Suprapubic skin (tissue), 4 donors: Measurements from ENCODE around the gene FRMD4A. TPM values are rescaled to one million over a fixed set of nuclear protein-coding genes. Genes with fewer than 3 reads are reported as not detected.

ENCODE experiments used
- DNase-seq, 2 donors: peaks; one replicate each; pipeline ENCODE4 v3.0.0-alpha.2; 2019; ENCODE audit warnings: low spot score in 2 of 2
- H3K27ac ChIP-seq: fragments of 200-600 bp; sonication (generic); one replicate; pipeline ENCODE4 v1.5.1; 2019
- H3K27me3 ChIP-seq: fragments of 200-600 bp; sonication (generic); one replicate; pipeline ENCODE4 v1.5.1; 2019
- H3K36me3 ChIP-seq: fragments of 200-600 bp; sonication (generic); one replicate; pipeline ENCODE4 v1.5.1; 2019
- H3K4me1 ChIP-seq: fragments of 200-600 bp; sonication (generic); one replicate; pipeline ENCODE4 v1.5.1; 2019
- H3K4me3 ChIP-seq: fragments of 200-600 bp; sonication (generic); one replicate; pipeline ENCODE4 v1.5.1; 2019; ENCODE audit warnings: mild to moderate bottlenecking
- H3K9me3 ChIP-seq: fragments of 200-600 bp; sonication (generic); one replicate; pipeline ENCODE4 v1.5.1; 2019
- EP300 ChIP-seq: sonication (generic); formaldehyde crosslinking; IDR thresholded peaks from one replicate; pipeline ENCODE4 v1.6.1; 2017; ENCODE audit warnings: antibody characterized with exemption
- POLR2A ChIP-seq, 2 donors: fragments of 450-650 bp; IDR thresholded peaks; one replicate each; pipeline ENCODE4 v1.6.1; 2017; ENCODE audit warnings: antibody characterized with exemption in 2 of 2, mild to moderate bottlenecking in 2 of 2, moderate library complexity in 2 of 2
- POLR2AphosphoS5 ChIP-seq, 3 donors: sonication (generic); formaldehyde crosslinking; IDR thresholded peaks; one replicate each; pipeline ENCODE4 v1.6.1; 2017; ENCODE audit warnings: antibody characterized with exemption in 3 of 3
- WGBS: methylation state at CpG from one replicate; pipeline ENCODE4 v1.1.5; 2018; 5-methylcytosine and 5-hydroxymethylcytosine counted together
- total RNA-seq, 4 donors: library from RNA; depleted of rRNA; stranded (reverse); fragments of >200 nt; gene quantifications; one replicate each; pipeline ENCODE4 v1.1.0, GENCODE V29; 2016
- TF ChIP-seq, protein P1 (sequence below), 2 donors: fragments of 200-600 bp in 1 of 2; fragments of 450-650 bp in 1 of 2; sonication (generic) in 1 of 2; IDR thresholded peaks; one replicate each; pipeline ENCODE4 v1.5.1; 2016 to 2019; ENCODE audit warnings: antibody characterized with exemption in 2 of 2, mild to moderate bottlenecking in 1 of 2, moderate library complexity in 1 of 2

Gene FRMD4A
- total RNA-seq, 4 donors from 2014 or later = 27.4 to 86.3 (median 58.0) TPM

DNA sequence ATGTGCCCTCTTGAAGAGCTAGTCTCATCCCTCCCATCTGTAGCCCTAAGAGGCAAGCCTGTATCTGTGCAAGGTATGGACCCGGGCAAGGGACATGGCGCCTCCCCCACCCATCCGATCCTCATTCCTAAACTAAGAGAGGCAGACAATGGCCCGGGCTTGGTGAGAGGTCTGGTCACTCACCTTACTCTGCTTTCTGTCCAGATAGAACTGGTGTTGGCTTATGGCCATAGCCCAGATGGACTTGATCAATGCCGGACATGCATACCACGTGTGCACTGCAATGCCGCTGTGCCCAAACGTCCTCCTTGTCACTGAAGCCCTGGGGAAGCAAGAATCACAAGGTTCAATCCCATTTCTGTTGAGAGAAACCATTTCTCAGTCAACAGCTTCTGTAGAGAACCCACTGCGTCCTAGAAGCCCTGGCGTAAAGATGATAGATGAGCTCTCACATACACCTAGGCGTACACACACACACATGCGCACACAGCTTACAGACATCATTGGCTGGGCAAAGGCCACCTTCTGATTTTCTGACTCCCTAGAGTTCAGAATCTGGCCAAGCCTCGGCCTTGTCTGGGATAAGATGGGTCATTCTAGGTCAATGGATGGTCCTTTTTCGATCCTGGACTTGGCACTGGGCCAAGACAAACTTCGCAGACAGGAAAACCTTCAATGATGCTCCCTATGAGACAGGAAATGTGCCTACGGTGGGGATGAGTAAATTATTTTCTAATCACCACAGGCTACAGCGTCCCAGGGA lies 629.4 kb downstream of the FRMD4A start:
- WGBS = 69% methylated on average over 13 of the region's 17 CpGs
- H3K27ac ChIP-seq = no peak overlapping the region
- H3K9me3 ChIP-seq = no peaks in the 10 kb centered on the region
- peaks cover 32% of the 10 kb centered on the region for H3K36me3 ChIP-seq
- no peak for DNase-seq
- no peak for TF ChIP-seq POLR2A (IDR thresholded peaks at IDR 0.05)
- TF ChIP-seq EP300 = no peak
- TF ChIP-seq, protein P1, sequence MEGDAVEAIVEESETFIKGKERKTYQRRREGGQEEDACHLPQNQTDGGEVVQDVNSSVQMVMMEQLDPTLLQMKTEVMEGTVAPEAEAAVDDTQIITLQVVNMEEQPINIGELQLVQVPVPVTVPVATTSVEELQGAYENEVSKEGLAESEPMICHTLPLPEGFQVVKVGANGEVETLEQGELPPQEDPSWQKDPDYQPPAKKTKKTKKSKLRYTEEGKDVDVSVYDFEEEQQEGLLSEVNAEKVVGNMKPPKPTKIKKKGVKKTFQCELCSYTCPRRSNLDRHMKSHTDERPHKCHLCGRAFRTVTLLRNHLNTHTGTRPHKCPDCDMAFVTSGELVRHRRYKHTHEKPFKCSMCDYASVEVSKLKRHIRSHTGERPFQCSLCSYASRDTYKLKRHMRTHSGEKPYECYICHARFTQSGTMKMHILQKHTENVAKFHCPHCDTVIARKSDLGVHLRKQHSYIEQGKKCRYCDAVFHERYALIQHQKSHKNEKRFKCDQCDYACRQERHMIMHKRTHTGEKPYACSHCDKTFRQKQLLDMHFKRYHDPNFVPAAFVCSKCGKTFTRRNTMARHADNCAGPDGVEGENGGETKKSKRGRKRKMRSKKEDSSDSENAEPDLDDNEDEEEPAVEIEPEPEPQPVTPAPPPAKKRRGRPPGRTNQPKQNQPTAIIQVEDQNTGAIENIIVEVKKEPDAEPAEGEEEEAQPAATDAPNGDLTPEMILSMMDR (IDR thresholded peaks at IDR 0.05) = no peak
- peaks cover 44% of the 10 kb centered on the region for H3K4me1 ChIP-seq
- H3K27me3 ChIP-seq = no peaks in the 10 kb centered on the region
- no peak overlapping the region for H3K4me3 ChIP-seq

DNA sequence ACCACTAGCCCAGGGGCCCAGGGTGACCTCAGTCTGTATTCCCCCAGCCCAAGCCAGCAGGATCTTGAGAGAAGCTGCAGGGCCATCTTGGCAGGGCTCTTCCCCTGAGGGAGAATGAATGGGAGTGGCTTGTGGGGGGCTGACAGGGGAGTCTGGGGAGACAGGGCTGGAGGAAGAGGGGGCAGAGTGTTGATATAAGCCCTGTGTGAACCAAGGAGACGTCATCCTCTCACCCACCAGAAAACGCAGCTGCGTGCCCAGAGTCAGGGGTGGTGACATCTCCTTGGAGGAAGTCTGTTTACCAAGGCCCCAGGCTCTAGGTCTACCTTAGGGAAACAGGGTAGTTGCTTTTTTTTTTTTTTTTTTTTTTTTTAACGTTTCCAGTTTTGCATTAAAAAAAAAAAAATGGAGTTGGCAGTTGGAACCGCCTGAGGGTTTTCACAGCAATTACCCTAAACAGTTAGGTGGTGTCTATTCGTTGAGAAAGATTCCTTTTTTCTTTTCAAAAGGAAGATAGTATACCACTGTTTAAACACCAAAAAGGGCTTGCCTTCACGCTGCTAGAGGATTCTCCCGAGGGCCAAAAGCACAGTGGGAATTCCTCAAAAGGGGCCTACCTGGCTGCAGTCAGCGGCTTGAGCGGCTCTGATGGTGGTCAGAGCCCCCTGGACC lies 630.1 kb downstream of the FRMD4A start:
- H3K9me3 ChIP-seq = no peaks in the 10 kb centered on the region
- no peak overlapping the region for H3K4me3 ChIP-seq
- peaks cover 39% of the 10 kb centered on the region for H3K36me3 ChIP-seq
- peaks cover 38% of the 10 kb centered on the region for H3K4me1 ChIP-seq
- TF ChIP-seq POLR2A (IDR thresholded peaks at IDR 0.05) = no peak
- TF ChIP-seq, protein P1 (IDR thresholded peaks at IDR 0.05) = no peak
- no peak for TF ChIP-seq POLR2AphosphoS5 (IDR thresholded peaks at IDR 0.05)
- no peak for TF ChIP-seq EP300
- 42% methylated on average over 10 of the region's 10 CpGs for WGBS
- H3K27me3 ChIP-seq = no peaks in the 10 kb centered on the region
- no peak for DNase-seq
- no peak overlapping the region for H3K27ac ChIP-seq

DNA sequence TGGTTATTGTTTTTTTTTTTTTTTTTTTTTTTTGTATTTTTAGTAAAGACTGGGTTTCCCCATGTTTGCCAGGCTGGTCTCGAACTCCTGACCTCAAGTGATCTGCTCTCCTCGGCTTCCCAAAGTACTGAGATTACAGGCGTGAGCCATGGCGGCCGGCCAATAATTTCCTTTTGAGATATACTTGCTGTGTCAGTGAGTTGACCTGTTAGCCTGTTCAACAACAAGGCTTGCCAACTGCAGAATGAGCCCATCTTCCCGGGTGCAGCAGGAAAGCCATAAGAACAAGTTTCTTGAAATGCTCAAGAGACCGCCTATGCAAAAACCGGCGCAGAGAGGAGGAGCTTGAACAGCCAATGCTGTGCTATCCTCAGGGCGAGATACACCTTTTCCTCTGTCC lies 631.5 kb downstream of the FRMD4A start:
- Histone ChIP-seq H3K4me1 (peaks cover 25% of the 10 kb centered on the region), H3K36me3 (peaks cover 53% of the 10 kb centered on the region), H3K9me3 (no peaks in the 10 kb centered on the region), H3K27ac (no peak overlapping the region), H3K27me3 (no peaks in the 10 kb centered on the region), H3K4me3 (no peak overlapping the region)
- TF ChIP-seq EP300 (no peak), POLR2AphosphoS5 (IDR thresholded peaks at IDR 0.05) (no peak), POLR2A (IDR thresholded peaks at IDR 0.05) (no peak)
- TF ChIP-seq, protein P1 (IDR thresholded peaks at IDR 0.05) = no peak
- 66% methylated on average over 10 of the region's 10 CpGs for WGBS
- no peak for DNase-seq

DNA sequence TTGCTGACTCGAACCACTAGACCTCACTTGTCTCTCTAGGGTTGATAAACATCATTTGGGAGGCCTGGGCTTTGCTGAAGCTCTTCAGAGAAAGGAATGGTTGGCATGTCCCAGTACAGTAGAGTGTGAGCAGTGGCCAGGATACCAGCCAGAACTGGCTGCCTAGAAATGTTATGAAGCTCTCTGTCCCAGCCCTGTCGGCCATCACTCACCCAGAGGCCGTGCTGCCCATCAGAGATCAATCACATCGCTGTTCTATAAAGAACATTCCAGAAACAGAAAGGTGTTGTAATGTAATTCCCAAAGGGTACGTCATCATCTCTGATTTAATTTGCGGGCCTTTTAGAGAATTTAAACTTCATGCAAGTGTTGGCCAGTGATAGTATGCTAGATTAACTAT lies 632.5 kb downstream of the FRMD4A start:
- Histone ChIP-seq H3K36me3 (peaks cover 63% of the 10 kb centered on the region), H3K9me3 (no peaks in the 10 kb centered on the region), H3K27ac (no peak overlapping the region), H3K4me3 (no peak overlapping the region), H3K4me1 (peaks cover 15% of the 10 kb centered on the region), H3K27me3 (no peaks in the 10 kb centered on the region)
- TF ChIP-seq, protein P1 (IDR thresholded peaks at IDR 0.05) = no peak
- TF ChIP-seq POLR2AphosphoS5 (IDR thresholded peaks at IDR 0.05) = no peak
- no peak for TF ChIP-seq EP300
- no peak for TF ChIP-seq POLR2A (IDR thresholded peaks at IDR 0.05)
- 88% methylated on average over 6 of the region's 6 CpGs for WGBS
- DNase-seq = no peak

- 83% methylated on average over 9 of the region's 9 CpGs for WGBS
- Histone ChIP-seq H3K36me3 (peaks cover 71% of the 10 kb centered on the region), H3K4me3 (no peak overlapping the region), H3K27ac (no peak overlapping the region), H3K9me3 (no peaks in the 10 kb centered on the region), H3K4me1 (peaks cover 6% of the 10 kb centered on the region), H3K27me3 (no peaks in the 10 kb centered on the region)
- no peak for DNase-seq
- TF ChIP-seq, protein P1 (IDR thresholded peaks at IDR 0.05) = no peak
- TF ChIP-seq EP300 (no peak), POLR2AphosphoS5 (IDR thresholded peaks at IDR 0.05) (no peak), POLR2A (IDR thresholded peaks at IDR 0.05) (no peak)
Measured at GRCh38 chr10:13696071-13696470, 634.7 kb downstream of the FRMD4A start.
